Stomach (tissue), 4 donors: ENCODE data around the gene AATF.

ENCODE experiments used
- EP300 ChIP-seq: sonication (generic); formaldehyde crosslinking; IDR thresholded peaks from one replicate; pipeline ENCODE4 v1.6.1; 2017; ENCODE audit warnings: antibody characterized with exemption
- POLR2A ChIP-seq, 4 donors: fragments of 450-650 bp; IDR thresholded peaks; one replicate each; pipeline ENCODE4 v1.6.1; 2016; ENCODE audit warnings: antibody characterized with exemption in 4 of 4, control low read depth in 2 of 4, mild to moderate bottlenecking in 1 of 4, moderate library complexity in 1 of 4
- POLR2AphosphoS5 ChIP-seq, 3 donors: sonication (generic); formaldehyde crosslinking; IDR thresholded peaks; one replicate each; pipeline ENCODE4 v1.6.1; 2016; ENCODE audit warnings: antibody characterized with exemption in 3 of 3
- TF ChIP-seq, protein P1 (sequence below), 7 experiments: fragments of 450-650 bp in 4 of 7; fragments of 200-600 bp in 3 of 7; sonication (generic) in 3 of 7; IDR thresholded peaks; one replicate each; pipeline ENCODE4 v1.5.1; 2016 to 2019; ENCODE audit warnings: antibody characterized with exemption in 7 of 7, control low read depth in 2 of 7, mild to moderate bottlenecking in 1 of 7

DNA sequence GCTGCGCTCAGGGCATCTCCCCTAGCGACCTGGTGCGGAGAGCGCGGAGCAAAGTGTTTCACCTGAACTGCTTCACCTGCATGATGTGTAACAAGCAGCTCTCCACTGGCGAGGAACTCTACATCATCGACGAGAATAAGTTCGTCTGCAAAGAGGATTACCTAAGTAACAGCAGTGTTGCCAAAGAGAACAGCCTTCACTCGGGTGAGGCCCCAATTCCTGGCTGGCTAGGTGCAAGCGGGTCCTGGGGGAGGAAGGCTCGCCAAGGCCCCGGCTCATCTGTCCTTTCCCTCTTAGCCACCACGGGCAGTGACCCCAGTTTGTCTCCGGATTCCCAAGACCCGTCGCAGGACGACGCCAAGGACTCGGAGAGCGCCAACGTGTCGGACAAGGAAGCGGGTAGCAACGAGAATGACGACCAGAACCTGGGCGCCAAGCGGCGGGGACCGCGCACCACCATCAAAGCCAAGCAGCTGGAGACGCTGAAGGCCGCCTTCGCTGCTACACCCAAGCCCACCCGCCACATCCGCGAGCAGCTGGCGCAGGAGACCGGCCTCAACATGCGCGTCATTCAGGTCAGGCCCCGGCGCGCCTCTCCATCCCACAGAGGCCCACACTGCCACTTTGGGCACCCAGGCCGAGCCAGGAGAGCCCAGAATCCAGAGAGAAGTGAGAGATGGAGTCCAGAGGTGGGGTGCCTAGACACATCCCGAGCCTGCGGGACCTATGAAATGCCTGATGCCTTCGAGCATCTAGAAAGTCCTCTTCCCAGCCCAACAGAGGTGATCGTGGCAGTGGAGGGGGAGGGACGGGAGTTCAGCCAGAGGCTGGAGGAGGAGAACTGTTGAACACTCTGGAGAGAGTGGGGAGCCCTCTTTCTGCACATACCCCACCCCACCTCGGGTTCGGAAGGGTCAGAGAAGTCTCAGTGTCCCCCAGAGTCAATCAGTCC, 8.2 kb upstream of the AATF start:
- TF ChIP-seq POLR2A (IDR thresholded peaks at IDR 0.05) (no peak), POLR2AphosphoS5 (IDR thresholded peaks at IDR 0.05) (no peak), EP300 (no peak)
- TF ChIP-seq, protein P1, sequence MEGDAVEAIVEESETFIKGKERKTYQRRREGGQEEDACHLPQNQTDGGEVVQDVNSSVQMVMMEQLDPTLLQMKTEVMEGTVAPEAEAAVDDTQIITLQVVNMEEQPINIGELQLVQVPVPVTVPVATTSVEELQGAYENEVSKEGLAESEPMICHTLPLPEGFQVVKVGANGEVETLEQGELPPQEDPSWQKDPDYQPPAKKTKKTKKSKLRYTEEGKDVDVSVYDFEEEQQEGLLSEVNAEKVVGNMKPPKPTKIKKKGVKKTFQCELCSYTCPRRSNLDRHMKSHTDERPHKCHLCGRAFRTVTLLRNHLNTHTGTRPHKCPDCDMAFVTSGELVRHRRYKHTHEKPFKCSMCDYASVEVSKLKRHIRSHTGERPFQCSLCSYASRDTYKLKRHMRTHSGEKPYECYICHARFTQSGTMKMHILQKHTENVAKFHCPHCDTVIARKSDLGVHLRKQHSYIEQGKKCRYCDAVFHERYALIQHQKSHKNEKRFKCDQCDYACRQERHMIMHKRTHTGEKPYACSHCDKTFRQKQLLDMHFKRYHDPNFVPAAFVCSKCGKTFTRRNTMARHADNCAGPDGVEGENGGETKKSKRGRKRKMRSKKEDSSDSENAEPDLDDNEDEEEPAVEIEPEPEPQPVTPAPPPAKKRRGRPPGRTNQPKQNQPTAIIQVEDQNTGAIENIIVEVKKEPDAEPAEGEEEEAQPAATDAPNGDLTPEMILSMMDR (IDR thresholded peaks at IDR 0.05), result no peak
